Right lobe of liver (tissue), 6 donors: ENCODE results near the gene TMEM217. TPM values are rescaled to one million over a fixed set of nuclear protein-coding genes. Genes with fewer than 3 reads are reported as not detected.

ENCODE experiments used
- ATAC-seq, 4 donors: fragments of 200-7000 bp; cut with Tn5 transposase; one replicate each; pipeline ENCODE4 v1.9.1; 2020; ENCODE audit warnings: mild to moderate bottlenecking in 4 of 4, moderate library complexity in 4 of 4
- DNase-seq, 3 donors: peaks; one replicate each; pipeline ENCODE4 v3.0.0-alpha.2; 2020
- H3K27ac ChIP-seq, 3 donors: fragments of 200-600 bp; one replicate each; pipeline ENCODE4 v1.8.0; 2022
- H3K27me3 ChIP-seq, 2 donors: fragments of 200-600 bp; one replicate each; pipeline ENCODE4 v1.8.0; 2022
- H3K36me3 ChIP-seq, 4 donors: fragments of 200-600 bp; sonication (generic) in 1 of 4; one replicate each; pipeline versions ENCODE4 v1.5.1 to v1.8.0; 2017 to 2022; ENCODE audit warnings: control low read depth in 1 of 4
- H3K4me1 ChIP-seq, 4 donors: fragments of 200-600 bp; sonication (generic) in 1 of 4; one replicate each; pipeline versions ENCODE4 v1.5.1 to v1.8.0; 2017 to 2022; ENCODE audit warnings: control low read depth in 1 of 4
- H3K4me3 ChIP-seq, 3 donors: fragments of 200-600 bp; one replicate each; pipeline ENCODE4 v1.8.0; 2022
- H3K9me3 ChIP-seq, 4 donors: fragments of 200-600 bp; sonication (generic) in 1 of 4; one replicate each; pipeline versions ENCODE4 v1.5.1 to v1.8.0; 2017 to 2022; ENCODE audit warnings: control low read depth in 1 of 4
- POLR2A ChIP-seq: fragments of 450-650 bp; IDR thresholded peaks from one replicate; pipeline ENCODE4 v1.6.1; 2017; ENCODE audit warnings: antibody characterized with exemption, mild to moderate bottlenecking
- WGBS: methylation state at CpG from one replicate; pipeline ENCODE4 v1.1.6; 2018; ENCODE audit warnings: low coverage, low lambda C conversion rate; ENCODE audit not compliant: insufficient coverage; ENCODE audit errors: missing lambda C conversion rate; 5-methylcytosine and 5-hydroxymethylcytosine counted together
- intact Hi-C, 2 donors: fragments of 100-400 bp; cut with DNase I; formaldehyde crosslinking; loops; one replicate each; pipeline versions ENCODE4 v1.11.2 to v1.14.1; 2022
- total RNA-seq, 6 experiments: library from RNA; depleted of rRNA in 2 of 6; stranded (reverse); fragments of >200 nt in 2 of 6; fragmentation: NEBNext Ultra II Directional in 3 of 6; extraction: Animal tissue kit (Norgen Biotek cat#: 25700) in 3 of 6; gene quantifications; one replicate each; pipeline versions ENCODE4 v1.1.0 to v1.2.4, GENCODE V29; 2016 to 2023
- TF ChIP-seq, protein P1 (sequence below), 4 donors: fragments of 200-600 bp in 3 of 4; fragments of 450-650 bp in 1 of 4; IDR thresholded peaks; one replicate each; pipeline versions ENCODE4 v1.5.1 to v1.8.0; 2016 to 2022; ENCODE audit warnings: antibody characterized with exemption in 4 of 4, mild to moderate bottlenecking in 2 of 4
- donor health status: DM: no; HTN: yes; CAD: no.
- donor health status: DM: no; HTN: no; CAD: no.
- donor health status: DM: no; HTN: no; CAD: no.
- donor health status: DM: no; HTN: yes; CAD: no.
- donor health status: DM: no; HTN: yes; CAD: no.

The TMEM217 gene
- total RNA-seq, 6 experiments from 2014 or later = 0.15 to 5.2 (median 0.92) TPM; not detected in 1

DNA sequence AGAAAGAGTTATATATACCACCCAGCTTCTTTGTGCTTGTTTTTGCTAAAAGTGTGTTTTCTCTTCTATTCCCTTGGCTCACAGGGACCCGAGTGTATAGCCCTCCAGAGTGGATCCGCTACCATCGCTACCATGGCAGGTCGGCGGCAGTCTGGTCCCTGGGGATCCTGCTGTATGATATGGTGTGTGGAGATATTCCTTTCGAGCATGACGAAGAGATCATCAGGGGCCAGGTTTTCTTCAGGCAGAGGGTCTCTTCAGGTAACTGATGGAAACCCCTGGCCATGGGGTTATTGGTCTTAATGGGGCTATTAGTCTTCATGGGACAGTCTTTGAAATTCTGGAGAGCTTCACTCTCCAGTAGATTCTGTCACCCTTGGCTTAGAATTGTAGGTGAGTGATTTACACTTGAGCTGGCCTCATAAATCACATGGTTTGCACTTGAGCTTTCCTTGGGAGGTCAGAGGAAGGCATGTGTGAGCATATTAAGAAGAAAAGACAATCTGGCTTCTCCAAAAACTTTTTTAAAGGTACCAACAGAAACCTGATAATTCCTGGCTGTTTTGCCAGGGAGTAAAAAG is 84.9 kb downstream of the TMEM217 start:
- no peaks in the 10 kb centered on the region for H3K9me3 ChIP-seq
- H3K27ac ChIP-seq = peak overlapping the region in 2 of 3 donors; percentile 83 to 96
- no peaks in the 10 kb centered on the region for H3K27me3 ChIP-seq
- intact Hi-C loops = loop anchor here (5.0 kb wide), 2 partner anchors 116 to 121 kb away; no protein-coding TSS in a partner anchor
- peaks cover 11 to 32% (median 22%) of the 10 kb centered on the region in 4 donors for H3K36me3 ChIP-seq
- ATAC-seq = no peak
- H3K4me3 ChIP-seq = peak overlapping the region; percentile 6 to 89 (median 79)
- H3K4me1 ChIP-seq = peaks cover 0 to 20% (median 10%) of the 10 kb centered on the region in 4 donors
- no peak for TF ChIP-seq POLR2A
- TF ChIP-seq, protein P1, sequence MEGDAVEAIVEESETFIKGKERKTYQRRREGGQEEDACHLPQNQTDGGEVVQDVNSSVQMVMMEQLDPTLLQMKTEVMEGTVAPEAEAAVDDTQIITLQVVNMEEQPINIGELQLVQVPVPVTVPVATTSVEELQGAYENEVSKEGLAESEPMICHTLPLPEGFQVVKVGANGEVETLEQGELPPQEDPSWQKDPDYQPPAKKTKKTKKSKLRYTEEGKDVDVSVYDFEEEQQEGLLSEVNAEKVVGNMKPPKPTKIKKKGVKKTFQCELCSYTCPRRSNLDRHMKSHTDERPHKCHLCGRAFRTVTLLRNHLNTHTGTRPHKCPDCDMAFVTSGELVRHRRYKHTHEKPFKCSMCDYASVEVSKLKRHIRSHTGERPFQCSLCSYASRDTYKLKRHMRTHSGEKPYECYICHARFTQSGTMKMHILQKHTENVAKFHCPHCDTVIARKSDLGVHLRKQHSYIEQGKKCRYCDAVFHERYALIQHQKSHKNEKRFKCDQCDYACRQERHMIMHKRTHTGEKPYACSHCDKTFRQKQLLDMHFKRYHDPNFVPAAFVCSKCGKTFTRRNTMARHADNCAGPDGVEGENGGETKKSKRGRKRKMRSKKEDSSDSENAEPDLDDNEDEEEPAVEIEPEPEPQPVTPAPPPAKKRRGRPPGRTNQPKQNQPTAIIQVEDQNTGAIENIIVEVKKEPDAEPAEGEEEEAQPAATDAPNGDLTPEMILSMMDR (IDR thresholded peaks at IDR 0.05) = no peak
- no peak for DNase-seq
- WGBS = 75% methylated on average over 7 of the region's 7 CpGs

DNA sequence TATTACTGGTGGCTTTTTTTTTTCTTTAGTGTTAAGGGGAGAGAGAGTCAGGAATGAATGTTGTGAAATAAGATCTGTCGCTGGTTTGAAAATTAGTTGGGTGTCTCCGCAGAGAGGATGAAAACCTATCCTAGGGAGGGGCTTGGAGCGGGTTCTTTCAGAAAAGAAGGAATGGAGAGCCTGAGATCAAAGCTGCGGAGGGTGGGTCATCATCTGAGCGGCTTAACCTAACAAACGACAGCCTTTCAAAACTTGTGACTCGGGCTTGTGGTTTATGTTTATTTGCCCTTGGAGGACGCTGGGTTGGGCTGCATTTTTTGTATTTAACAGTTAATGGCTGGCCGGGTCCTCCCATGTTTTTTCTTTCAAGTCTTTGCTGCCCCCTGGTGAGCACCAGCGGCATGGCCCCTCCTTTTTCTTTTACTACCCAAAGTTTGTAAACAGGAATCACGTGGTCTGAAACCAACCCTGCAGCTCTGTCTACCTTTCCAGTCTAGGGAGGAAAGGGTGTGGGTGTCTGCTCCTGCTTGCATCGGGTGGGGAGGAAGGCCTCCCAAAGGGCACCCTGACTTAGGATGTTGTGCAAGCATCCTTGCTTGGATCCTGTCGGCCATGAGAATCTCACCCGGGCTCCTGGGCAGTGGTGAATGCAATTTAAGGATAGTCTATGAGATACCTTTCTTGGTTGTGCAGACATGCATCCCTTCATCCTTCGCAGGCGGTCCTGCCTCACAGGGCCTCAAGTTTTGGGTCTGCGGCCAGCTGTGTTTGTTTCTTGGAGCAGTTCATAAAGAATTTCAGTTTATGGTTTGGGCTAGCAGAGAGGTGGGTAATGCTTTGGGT is 85.8 kb downstream of the TMEM217 start:
- H3K27me3 ChIP-seq = no peaks in the 10 kb centered on the region
- H3K9me3 ChIP-seq = no peaks in the 10 kb centered on the region
- intact Hi-C loops = loop anchor here (5.0 kb wide), 2 partner anchors 115 to 120 kb away; no protein-coding TSS in a partner anchor
- peak overlapping the region; percentile 77 to 96 (median 83) for H3K27ac ChIP-seq
- DNase-seq (peak; percentile 78 to 90 (median 87)), ATAC-seq (peak; percentile 30 to 51 (median 50))
- H3K4me1 ChIP-seq = peaks cover 0 to 20% (median 10%) of the 10 kb centered on the region in 4 donors
- H3K4me3 ChIP-seq = peak overlapping the region; percentile 79 to 92 (median 89)
- TF ChIP-seq POLR2A = peak; percentile 41
- TF ChIP-seq, protein P1 (IDR thresholded peaks at IDR 0.05) = peak; percentile 90 to 98 (median 96)
- WGBS = 6% methylated on average over 17 of the region's 17 CpGs
- peaks cover 11 to 32% (median 22%) of the 10 kb centered on the region in 4 donors for H3K36me3 ChIP-seq

DNA sequence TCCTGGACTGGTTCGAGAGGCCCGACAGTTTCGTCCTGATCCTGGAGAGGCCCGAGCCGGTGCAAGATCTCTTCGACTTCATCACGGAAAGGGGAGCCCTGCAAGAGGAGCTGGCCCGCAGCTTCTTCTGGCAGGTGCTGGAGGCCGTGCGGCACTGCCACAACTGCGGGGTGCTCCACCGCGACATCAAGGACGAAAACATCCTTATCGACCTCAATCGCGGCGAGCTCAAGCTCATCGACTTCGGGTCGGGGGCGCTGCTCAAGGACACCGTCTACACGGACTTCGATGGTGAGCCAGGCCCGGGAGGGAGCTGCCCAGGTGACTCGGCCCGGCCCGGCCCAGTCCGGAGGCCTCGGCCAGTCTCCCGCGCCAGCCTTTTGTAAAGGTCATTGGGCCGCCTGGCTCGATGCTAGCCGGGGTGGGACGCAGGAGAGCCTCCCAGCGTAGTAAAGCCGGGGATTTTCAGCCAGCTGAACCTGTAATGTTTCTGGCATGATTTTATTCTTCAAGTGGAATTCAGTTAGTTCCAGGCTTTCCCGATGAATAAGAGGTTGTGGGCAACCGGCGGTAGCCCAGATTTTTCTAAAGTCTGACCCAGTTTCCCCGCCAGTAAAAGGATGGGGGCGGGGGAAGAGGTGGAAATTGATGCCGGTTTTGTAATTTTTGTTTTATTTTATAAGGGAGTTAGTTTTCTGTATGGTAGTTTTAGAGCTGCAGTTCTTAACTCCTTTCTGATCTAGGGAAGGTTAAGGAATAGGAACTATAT is 86.6 kb downstream of the TMEM217 start:
- TF ChIP-seq, protein P1 (IDR thresholded peaks at IDR 0.05) = no peak
- peak; percentile 66 to 86 (median 83) for DNase-seq
- Histone ChIP-seq H3K27ac (peak overlapping the region; percentile 77 to 96 (median 83)), H3K4me1 (peaks cover 0 to 22% (median 10%) of the 10 kb centered on the region in 4 donors), H3K36me3 (peaks cover 11 to 32% (median 22%) of the 10 kb centered on the region in 4 donors), H3K9me3 (no peaks in the 10 kb centered on the region), H3K27me3 (no peaks in the 10 kb centered on the region), H3K4me3 (peak overlapping the region; percentile 79 to 92 (median 89))
- 0% methylated on average over 21 of the region's 45 CpGs for WGBS
- peak in 3 of 4 donors; percentile 8 to 40 (median 20) for ATAC-seq
- intact Hi-C loops = loop anchor here (5.0 kb wide), 2 partner anchors 114 to 119 kb away; no protein-coding TSS in a partner anchor
